22Rv1 (cell line): ENCODE measurements around the gene P4HA2.

Experiments
- H3K27ac ChIP-seq: fragments of 450-650 bp; 2 replicates; pipeline ENCODE4 v1.5.1; 2017
- CTCF ChIP-seq: fragments of 450-650 bp; IDR thresholded peaks from 2 replicates; pipeline ENCODE4 v1.5.1; 2017; ENCODE audit warnings: mild to moderate bottlenecking
- ZFX ChIP-seq: fragments of 450-650 bp; IDR thresholded peaks from 2 replicates; pipeline ENCODE4 v1.6.1; 2017; ENCODE audit warnings: antibody characterized with exemption, borderline replicate concordance

Gene P4HA2

GRCh38 chr5:132253452-132254320, 26.0 kb upstream of the P4HA2 start:
- TF ChIP-seq ZFX (no peak), CTCF (no peak)
- H3K27ac ChIP-seq = no peak overlapping the region

GRCh38 chr5:132253008-132253441, 25.4 kb upstream of the P4HA2 start:
- TF ChIP-seq CTCF (no peak), ZFX (no peak)
- no peak overlapping the region for H3K27ac ChIP-seq

- no peak overlapping the region for H3K27ac ChIP-seq
- no peak for TF ChIP-seq ZFX
- no peak for TF ChIP-seq CTCF
Measured at GRCh38 chr5:132251220-132251725, 23.6 kb upstream of the P4HA2 start.

GRCh38 chr5:132250547-132250946, 22.9 kb upstream of the P4HA2 start:
- TF ChIP-seq ZFX (no peak), CTCF (no peak)
- H3K27ac ChIP-seq = no peak overlapping the region

GRCh38 chr5:132246806-132247205, 19.2 kb upstream of the P4HA2 start:
- no peak overlapping the region for H3K27ac ChIP-seq
- TF ChIP-seq CTCF (no peak), ZFX (no peak)

GRCh38 chr5:132245593-132245992, 17.9 kb upstream of the P4HA2 start:
- no peak overlapping the region for H3K27ac ChIP-seq
- no peak for TF ChIP-seq ZFX
- no peak for TF ChIP-seq CTCF

- no peak overlapping the region for H3K27ac ChIP-seq
- TF ChIP-seq CTCF (no peak), ZFX (no peak)
Measured at GRCh38 chr5:132243366-132243977, 15.8 kb upstream of the P4HA2 start.
